A673 (cell line): ENCODE measurements around the gene RNPS1.

Experiments used
- CTCF ChIP-seq: fragments of 300-800, 200-600 bp; sonication (generic); conservative IDR thresholded peaks from 2 replicates; pipeline ENCODE4 v1.5.1; 2017; ENCODE audit warnings: low read depth, mild to moderate bottlenecking, antibody characterized with exemption, low read length, moderate library complexity, mixed read lengths
- EZH2 ChIP-seq: fragments of 200-600 bp; sonication (generic); IDR thresholded peaks from 2 replicates; pipeline ENCODE4 v1.6.1; 2017; ENCODE audit warnings: borderline replicate concordance, low read depth, mild to moderate bottlenecking, mixed read lengths, antibody characterized with exemption, low read length; ENCODE audit not compliant: poor library complexity, severe bottlenecking

- TF ChIP-seq CTCF (no peak), EZH2 (no peak)
Observed at GRCh38 chr16:2212362-2213324, 55.3 kb downstream of the RNPS1 start.
